GM12873 (cell line): ENCODE results near the gene ABCA1.

Experiments used
- CTCF ChIP-seq: IDR thresholded peaks from 2 replicates; pipeline ENCODE4 v1.5.1; 2012; ENCODE audit warnings: low read depth, mild to moderate bottlenecking, moderate library complexity, low read length, control low read depth; ENCODE audit not compliant: insufficient read depth; ENCODE audit errors: missing control alignments

ABCA1 gene

DNA sequence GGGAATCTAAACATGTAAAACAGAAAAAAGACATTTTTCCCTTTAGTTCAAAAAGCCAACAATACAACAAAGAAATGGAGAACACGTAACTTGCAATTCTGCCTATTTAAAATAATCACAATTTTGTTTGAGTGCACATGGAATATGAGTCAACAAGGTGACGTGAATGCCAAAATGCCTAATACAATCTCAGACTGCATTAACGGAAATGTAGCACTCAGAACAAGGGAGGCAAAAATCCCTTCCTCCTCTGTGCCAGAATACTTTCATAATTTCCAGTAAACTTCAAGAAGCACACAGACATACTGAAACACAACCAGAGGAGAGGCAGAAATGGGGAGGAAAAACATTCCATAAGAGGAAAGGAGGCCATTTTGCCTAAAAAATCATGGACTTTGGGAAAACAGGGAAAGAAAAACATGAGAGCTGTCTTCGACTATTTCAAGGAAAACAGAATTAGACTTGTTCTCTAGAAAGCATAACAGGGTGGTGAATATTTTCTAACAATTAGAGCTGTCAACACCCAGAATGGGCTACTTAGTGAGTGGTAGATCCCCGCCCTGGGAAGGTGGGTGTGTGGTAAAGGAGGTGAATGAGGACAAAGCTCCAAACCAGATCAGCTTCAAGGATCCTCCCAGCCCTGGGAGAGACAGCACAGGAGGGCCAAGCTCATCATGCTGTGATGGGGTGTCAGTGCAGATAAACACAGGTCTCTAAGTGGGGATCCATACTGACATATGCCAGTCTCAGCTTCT lies 48.2 kb downstream of the ABCA1 start:
- TF ChIP-seq CTCF, result no peak

GRCh38 chr9:104876587-104876986 lies 51.4 kb downstream of the ABCA1 start:
- no peak for TF ChIP-seq CTCF

DNA sequence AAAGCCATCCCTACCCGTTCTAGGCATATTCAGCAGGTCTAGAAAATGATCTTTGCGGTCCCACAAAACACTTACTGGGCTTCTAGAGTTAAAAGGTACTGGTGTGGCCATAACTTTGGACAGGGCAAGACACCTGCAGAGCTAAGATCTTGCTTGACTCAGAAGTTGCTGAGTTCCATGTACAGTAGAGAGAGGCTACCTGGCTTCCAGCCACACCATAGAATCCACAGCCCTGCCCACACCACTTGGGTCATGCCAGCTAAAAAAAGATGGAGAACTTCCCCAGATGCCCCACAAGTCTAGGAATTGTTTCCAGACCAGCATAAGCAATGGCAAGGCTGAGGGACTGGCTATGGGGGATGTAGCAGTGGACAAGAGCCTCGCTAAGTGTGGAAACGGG lies 52.1 kb downstream of the ABCA1 start:
- no peak for TF ChIP-seq CTCF

DNA sequence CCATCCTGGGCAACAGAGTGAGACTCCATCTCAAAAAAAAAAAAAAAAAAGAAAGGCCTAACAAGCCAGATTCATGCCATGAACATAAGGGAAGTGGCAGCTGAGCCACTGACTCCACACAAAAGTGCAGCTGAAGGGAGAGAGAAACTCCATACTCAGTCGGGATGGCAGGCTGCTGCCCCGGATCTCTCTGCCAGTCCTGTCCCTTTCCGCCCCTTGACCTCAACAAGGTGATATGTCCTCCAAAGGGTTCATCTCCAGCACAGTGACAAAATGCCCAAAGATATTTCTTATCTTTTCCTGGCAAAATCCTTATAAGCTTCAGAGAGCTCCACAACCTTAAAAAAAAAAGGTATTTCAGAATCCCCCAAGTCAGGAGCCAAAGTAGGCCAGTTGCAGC lies 52.6 kb downstream of the ABCA1 start:
- TF ChIP-seq CTCF, result no peak

DNA sequence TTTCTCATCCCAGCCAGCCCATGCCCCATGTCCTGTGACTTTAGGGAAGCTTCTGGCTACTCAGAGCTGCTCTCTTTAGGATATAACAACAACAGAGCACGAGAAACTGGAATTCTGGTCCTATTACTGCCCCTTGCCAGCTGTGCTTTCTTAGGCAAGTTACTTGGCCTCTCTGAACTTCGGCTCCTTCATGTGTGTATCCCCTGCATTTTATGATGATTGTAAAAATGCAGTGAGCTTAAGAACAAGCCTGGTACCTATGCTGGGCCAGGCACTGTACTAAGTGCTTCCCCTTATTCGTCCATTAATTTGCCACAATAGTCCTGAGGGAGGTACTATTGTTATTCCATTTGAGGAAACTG lies 54.5 kb downstream of the ABCA1 start:
- TF ChIP-seq CTCF, result no peak

DNA sequence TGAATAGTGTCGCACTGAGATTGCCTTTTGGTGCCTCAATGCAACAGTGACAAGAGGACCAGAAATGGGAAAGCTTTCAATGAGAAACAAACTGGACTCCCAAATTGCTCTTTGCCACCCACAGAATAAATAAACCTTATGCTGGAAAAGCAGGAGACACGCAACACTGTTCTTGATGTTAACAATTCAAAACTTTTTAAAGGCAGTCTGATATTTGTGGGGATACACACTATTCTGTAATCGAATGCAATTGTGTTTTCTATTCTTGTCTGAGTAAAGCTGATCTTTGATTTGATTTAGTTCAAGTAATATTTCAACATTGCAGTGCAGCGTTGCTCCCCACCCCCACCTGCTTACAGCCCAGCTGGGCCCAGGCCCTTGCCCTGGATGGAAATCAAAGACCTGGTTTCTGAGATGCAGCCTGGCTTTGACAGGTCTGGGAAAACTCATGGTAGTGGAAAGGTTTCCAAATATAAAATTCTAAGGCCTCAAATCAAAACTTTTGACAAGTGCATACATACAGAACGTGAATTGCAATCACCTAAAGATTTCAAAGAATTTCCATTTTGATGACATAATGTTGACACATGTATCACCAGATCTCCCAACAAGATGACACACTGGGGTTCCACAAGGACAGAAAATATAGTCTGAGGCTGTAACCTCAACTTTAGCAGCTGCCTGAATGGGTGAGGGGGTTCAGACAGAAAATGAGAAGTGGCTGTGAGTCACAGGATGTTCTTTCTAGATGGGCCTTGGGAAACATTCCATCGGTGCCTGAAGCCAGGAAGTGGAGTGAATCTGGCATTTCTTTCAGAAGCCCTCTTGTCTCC lies 55.1 kb downstream of the ABCA1 start:
- TF ChIP-seq CTCF, result no peak

- no peak for TF ChIP-seq CTCF
Measured at GRCh38 chr9:104871961-104872527, 55.9 kb downstream of the ABCA1 start.
